WTC11 (cell line): ENCODE measurements around the gene OR51D1. TPM values are rescaled to one million over a fixed set of nuclear protein-coding genes. Genes with fewer than 3 reads are reported as not detected.

Experiments used
- ATAC-seq: fragments of 200-7000 bp; cut with Tn5 transposase; 2 replicates; pipeline ENCODE4 v1.10.0; 2021; ENCODE audit warnings: mild to moderate bottlenecking, moderate library complexity
- CTCF ChIA-PET: fragments of 300-600 bp; sonication (Branson Sonifier 250); formaldehyde crosslinking; loops from one replicate; lab custom pipeline; 2021; ENCODE audit warnings: antibody characterized with exemption; lab: Charles Lee
- POLR2A ChIA-PET: fragments of 350-600 bp; sonication (Branson Sonifier 250); formaldehyde crosslinking; loops from one replicate; lab custom pipeline; 2021; ENCODE audit warnings: antibody characterized with exemption; lab: Charles Lee
- DNase-seq: peaks from one replicate; pipeline ENCODE4 v3.0.0; 2021; ENCODE audit warnings: low spot score
- H3K27ac Mint-ChIP-seq: 2 replicates; pipeline ENCODE4 v1.8.0; 2021; ENCODE audit warnings: mixed read lengths
- H3K27me3 Mint-ChIP-seq: 2 replicates; pipeline ENCODE4 v1.8.0; 2021; ENCODE audit warnings: low read depth, mild to moderate bottlenecking, moderate library complexity, mixed read lengths
- H3K36me3 Mint-ChIP-seq: 2 replicates; pipeline ENCODE4 v1.8.0; 2021; ENCODE audit warnings: mixed read lengths
- H3K4me1 Mint-ChIP-seq: 2 replicates; pipeline ENCODE4 v1.8.0; 2022; ENCODE audit warnings: mixed read lengths
- H3K4me3 Mint-ChIP-seq: 2 replicates; pipeline ENCODE4 v1.8.0; 2021; ENCODE audit warnings: mild to moderate bottlenecking, moderate library complexity, mixed read lengths
- H3K9me3 Mint-ChIP-seq: 2 replicates; pipeline ENCODE4 v1.8.0; 2021; ENCODE audit warnings: mixed read lengths
- E2F1 ChIP-seq: sonication (generic); formaldehyde crosslinking; IDR thresholded peaks from 2 replicates; pipeline ENCODE4 v1.8.0; 2022; ENCODE audit warnings: mild to moderate bottlenecking, missing genetic modification reagents
- FOXK1 ChIP-seq: sonication (generic); formaldehyde crosslinking; IDR thresholded peaks from 2 replicates; pipeline ENCODE4 v1.8.0; 2022; ENCODE audit warnings: mild to moderate bottlenecking, moderate library complexity, missing genetic modification reagents
- GABPB1 ChIP-seq: sonication (generic); formaldehyde crosslinking; IDR thresholded peaks from 2 replicates; pipeline ENCODE4 v1.8.1; 2023; ENCODE audit warnings: mild to moderate bottlenecking, missing genetic modification reagents
- HMGA2 ChIP-seq: fragments of 250-450 bp; sonication (Bioruptor Pico); IDR thresholded peaks from 2 replicates; pipeline ENCODE4 v1.4.0; 2021; ENCODE audit warnings: mild to moderate bottlenecking, moderate library complexity
- IRF2 ChIP-seq: sonication (generic); formaldehyde crosslinking; IDR thresholded peaks from 2 replicates; pipeline ENCODE4 v1.8.0; 2022; ENCODE audit warnings: low read depth, missing genetic modification reagents, borderline replicate concordance
- NFE2L1 ChIP-seq: sonication (generic); formaldehyde crosslinking; IDR thresholded peaks from 2 replicates; pipeline ENCODE4 v1.8.1; 2023; ENCODE audit warnings: missing genetic modification reagents
- NR1H2 ChIP-seq: sonication (generic); formaldehyde crosslinking; IDR thresholded peaks from 2 replicates; pipeline ENCODE4 v1.9.0; 2021; ENCODE audit warnings: mild to moderate bottlenecking, moderate library complexity, missing genetic modification reagents
- TCF7 ChIP-seq: sonication (generic); formaldehyde crosslinking; IDR thresholded peaks from 2 replicates; pipeline ENCODE4 v1.8.0; 2022; ENCODE audit warnings: mild to moderate bottlenecking, low read depth, missing genetic modification reagents, moderate library complexity
- TEAD4 ChIP-seq: sonication (generic); formaldehyde crosslinking; IDR thresholded peaks from 2 replicates; pipeline ENCODE4 v1.8.0; 2022; ENCODE audit warnings: mild to moderate bottlenecking, missing genetic modification reagents
- TP53 ChIP-seq: sonication (generic); formaldehyde crosslinking; IDR thresholded peaks from 2 replicates; pipeline ENCODE4 v1.8.1; 2023; ENCODE audit warnings: mild to moderate bottlenecking, missing genetic modification reagents
- ZNF317 ChIP-seq: sonication (generic); formaldehyde crosslinking; IDR thresholded peaks from 2 replicates; pipeline ENCODE4 v1.8.1; 2023; ENCODE audit warnings: low read depth, mild to moderate bottlenecking, moderate library complexity, missing genetic modification reagents, borderline replicate concordance
- ZNF512 ChIP-seq: sonication (generic); formaldehyde crosslinking; IDR thresholded peaks from 2 replicates; pipeline ENCODE4 v1.8.1; 2022; ENCODE audit warnings: missing genetic modification reagents, borderline replicate concordance
- total RNA-seq: library from RNA; stranded (reverse); gene quantifications from 3 replicates; pipeline ENCODE4 v1.2.3, GENCODE V29; 2021
- TF ChIP-seq, protein P1 (sequence below): sonication (generic); formaldehyde crosslinking; IDR thresholded peaks from 2 replicates; pipeline ENCODE4 v1.8.1; 2022; ENCODE audit warnings: mild to moderate bottlenecking, moderate library complexity, missing genetic modification reagents
- TF ChIP-seq, protein P2 (sequence below): sonication (generic); formaldehyde crosslinking; IDR thresholded peaks from 2 replicates; pipeline ENCODE4 v1.8.0; 2023; ENCODE audit warnings: missing genetic modification reagents
- TF ChIP-seq, protein P3 (sequence below): fragments of 250-450 bp; sonication (Bioruptor Pico); conservative IDR thresholded peaks from 2 replicates; pipeline ENCODE4 v1.9.0; 2021; ENCODE audit warnings: mild to moderate bottlenecking

OR51D1 gene
- total RNA-seq, 1 experiment from 2014 or later: not detected

DNA sequence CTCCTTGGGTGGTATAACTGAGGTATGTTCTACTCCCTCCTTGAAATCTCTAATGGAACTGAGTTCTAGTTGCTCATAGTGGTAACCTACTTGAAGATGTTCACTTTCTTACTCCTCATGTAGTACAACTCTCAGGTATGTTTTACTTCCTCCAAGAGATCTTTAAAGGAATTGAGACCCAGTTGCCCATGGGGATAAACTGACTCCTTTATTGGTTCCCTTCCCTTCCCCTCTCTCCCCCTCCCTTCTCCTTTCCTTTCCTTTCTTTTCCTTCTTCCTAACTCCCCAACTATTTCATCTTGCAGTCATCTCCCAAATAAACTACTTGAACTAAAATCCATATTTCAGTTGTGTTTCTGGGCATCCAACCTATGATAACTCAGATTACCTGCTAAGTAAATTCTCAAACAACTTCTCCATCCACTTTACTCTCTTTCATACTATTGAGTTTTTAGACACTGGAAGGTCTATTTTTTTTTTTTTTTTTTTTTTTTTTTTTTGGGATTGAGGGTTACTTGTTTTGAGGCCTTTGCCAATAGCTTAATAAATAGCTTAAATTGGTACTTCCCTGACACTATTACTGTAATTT is 21.3 kb upstream of the OR51D1 start:
- Mint-ChIP-seq H3K4me1 (no peaks in the 10 kb centered on the region), H3K4me3 (no peak overlapping the region), H3K9me3 (peaks cover 8% of the 10 kb centered on the region), H3K36me3 (no peaks in the 10 kb centered on the region), H3K27ac (no peak overlapping the region), H3K27me3 (peaks cover 13% of the 10 kb centered on the region)
- TF ChIP-seq ZNF512 (CRISPR knock-in tag) (no peak), NR1H2 (CRISPR knock-in tag) (no peak)
- CTCF ChIA-PET: no interaction called here
- POLR2A ChIA-PET: no interaction called here
- DNase-seq (no peak), ATAC-seq (no peak)

DNA sequence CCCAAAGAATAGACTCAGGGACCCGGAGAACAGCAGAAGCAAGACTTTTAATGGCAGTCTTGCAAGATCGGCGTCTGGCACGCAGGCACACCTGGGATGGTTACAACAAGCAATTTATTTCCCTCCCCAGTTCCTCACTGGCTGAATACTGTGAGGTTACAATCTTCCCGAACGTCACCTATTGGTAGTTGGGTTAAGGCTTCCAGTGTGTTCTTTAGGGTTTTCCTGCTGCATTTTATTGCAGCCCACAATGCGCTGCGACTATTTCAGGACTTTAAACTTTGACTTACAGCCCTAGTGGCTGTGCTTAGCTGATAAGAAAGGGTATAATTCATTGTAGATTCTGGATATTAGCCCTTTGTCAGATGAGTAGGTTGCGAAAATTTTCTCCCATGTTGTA is 17.8 kb upstream of the OR51D1 start:
- Mint-ChIP-seq H3K27ac (no peak overlapping the region), H3K4me1 (no peaks in the 10 kb centered on the region), H3K4me3 (no peak overlapping the region), H3K9me3 (peaks cover 20% of the 10 kb centered on the region), H3K27me3 (peaks cover 9% of the 10 kb centered on the region), H3K36me3 (no peaks in the 10 kb centered on the region; the same call in 1 of the 2 replicates)
- TF ChIP-seq, protein P1, sequence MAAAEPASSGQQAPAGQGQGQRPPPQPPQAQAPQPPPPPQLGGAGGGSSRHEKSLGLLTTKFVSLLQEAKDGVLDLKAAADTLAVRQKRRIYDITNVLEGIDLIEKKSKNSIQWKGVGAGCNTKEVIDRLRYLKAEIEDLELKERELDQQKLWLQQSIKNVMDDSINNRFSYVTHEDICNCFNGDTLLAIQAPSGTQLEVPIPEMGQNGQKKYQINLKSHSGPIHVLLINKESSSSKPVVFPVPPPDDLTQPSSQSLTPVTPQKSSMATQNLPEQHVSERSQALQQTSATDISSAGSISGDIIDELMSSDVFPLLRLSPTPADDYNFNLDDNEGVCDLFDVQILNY: no peak
- no peak for TF ChIP-seq HMGA2 (CRISPR knock-in tag)
- TF ChIP-seq, protein P2, sequence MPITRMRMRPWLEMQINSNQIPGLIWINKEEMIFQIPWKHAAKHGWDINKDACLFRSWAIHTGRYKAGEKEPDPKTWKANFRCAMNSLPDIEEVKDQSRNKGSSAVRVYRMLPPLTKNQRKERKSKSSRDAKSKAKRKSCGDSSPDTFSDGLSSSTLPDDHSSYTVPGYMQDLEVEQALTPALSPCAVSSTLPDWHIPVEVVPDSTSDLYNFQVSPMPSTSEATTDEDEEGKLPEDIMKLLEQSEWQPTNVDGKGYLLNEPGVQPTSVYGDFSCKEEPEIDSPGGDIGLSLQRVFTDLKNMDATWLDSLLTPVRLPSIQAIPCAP (CRISPR knock-in tag): no peak
- TF ChIP-seq IRF2 (CRISPR knock-in tag): no peak
- TF ChIP-seq ZNF317 (CRISPR knock-in tag): no peak
- TF ChIP-seq FOXK1 (CRISPR knock-in tag): no peak
- no peak for TF ChIP-seq TP53 (CRISPR knock-in tag)
- TF ChIP-seq GABPB1 (CRISPR knock-in tag): no peak
- no peak for TF ChIP-seq NFE2L1 (CRISPR knock-in tag)
- TF ChIP-seq TEAD4 (CRISPR knock-in tag): no peak
- TF ChIP-seq TCF7 (CRISPR knock-in tag): no peak
- TF ChIP-seq, protein P3, sequence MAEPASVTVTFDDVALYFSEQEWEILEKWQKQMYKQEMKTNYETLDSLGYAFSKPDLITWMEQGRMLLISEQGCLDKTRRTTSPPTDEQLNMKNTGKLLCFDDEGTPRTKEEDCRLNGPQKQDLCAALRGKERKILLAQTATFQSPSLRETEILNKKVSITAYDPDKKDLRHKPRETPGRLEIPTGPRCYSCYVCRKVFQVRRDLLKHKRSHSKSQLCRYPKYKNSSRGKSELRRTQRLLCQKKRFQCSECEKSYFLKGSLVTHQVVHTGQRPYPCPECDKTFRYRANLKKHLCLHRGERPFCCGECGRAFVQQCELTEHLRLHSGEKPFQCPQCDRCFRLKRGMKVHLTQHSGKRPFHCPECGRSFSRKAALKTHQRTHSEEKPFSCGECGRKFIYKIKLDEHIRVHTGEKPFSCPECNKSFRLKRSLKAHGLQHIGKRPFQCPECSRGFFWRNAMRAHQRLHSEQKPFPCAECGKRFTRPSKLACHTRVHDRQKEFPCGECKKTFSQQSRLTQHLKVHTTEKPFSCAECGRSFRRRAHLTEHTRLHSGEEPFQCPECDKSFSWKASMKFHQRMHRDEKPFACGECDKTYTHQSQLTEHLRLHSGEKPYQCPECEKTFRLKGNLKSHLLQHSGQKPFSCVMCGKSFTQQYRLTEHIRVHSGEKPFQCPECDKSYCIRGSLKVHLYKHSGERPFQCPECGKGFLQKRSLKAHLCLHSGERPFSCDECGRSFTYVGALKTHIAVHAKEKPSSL (CRISPR knock-in tag): no peak
- no peak for TF ChIP-seq E2F1 (CRISPR knock-in tag)
- ChIA-PET CTCF (no interaction called here), POLR2A (no interaction called here)
- DNase-seq (no peak), ATAC-seq (no peak)
